NCI-H2227 treated with DMSO at 0.1 percent for 48 hours (cell line): ENCODE measurements around the gene ELMOD2.

Experiments
- DNase-seq: peaks from one replicate; lab custom pipeline; 2025; lab: John Stamatoyannopoulos, UW

ELMOD2 gene

GRCh38 chr4:140581078-140581477, 57.1 kb downstream of the ELMOD2 start:
- DNase-seq = no peak

DNA sequence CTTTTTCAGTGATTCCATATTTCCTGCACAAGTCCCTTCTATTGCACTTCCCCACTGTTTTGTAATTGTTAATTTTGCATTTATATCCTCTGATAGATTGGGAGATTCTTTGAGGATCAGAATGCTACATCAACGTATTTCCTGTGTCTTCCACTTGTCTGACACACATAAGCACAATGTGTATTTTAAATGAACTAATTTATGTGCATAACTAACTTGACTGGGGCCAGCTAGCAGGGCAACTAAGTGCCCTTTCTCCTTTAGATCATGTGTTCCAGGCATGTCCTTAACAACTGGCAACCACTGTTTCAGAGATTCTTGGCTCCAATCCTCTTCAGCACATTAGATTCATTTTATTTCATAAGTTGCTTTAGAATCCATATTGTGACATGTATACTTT, 60.5 kb downstream of the ELMOD2 start:
- no peak for DNase-seq

DNA sequence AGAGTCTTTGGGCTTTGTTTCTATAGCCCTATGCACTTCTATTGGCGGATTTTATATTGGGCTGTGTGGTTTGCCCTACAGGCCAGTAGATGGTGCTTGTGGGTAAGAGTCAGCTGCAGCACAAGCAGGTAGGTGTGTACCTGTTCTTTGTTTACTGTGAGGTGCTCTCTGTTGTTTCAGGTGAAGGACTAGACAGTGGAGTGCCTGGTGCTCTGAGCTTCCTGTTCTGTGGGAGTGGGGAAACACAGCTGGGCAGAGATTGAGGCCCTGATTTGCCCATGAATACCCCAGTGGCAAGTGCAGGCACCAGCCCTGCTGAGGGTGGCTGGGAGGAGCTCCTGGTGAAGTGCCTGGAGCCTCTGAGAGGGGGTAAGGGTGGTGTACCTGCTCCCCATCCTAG, 71.1 kb downstream of the ELMOD2 start:
- DNase-seq = no peak

- no peak for DNase-seq
Measured at GRCh38 chr4:140600408-140600807, 76.4 kb downstream of the ELMOD2 start.

- no peak for DNase-seq
Measured at GRCh38 chr4:140602714-140603113, 78.7 kb downstream of the ELMOD2 start.

GRCh38 chr4:140603286-140603685, 79.3 kb downstream of the ELMOD2 start:
- DNase-seq = no peak
